Left lung (tissue), 10 donors: ENCODE data around the gene TLK2. TPM values are rescaled to one million over a fixed set of nuclear protein-coding genes. Genes with fewer than 3 reads are reported as not detected.
A peak's percentile ranks its signal among the peaks of the same experiment; 100 is the strongest.
"Not testable (repeated sequence)": the region's sequence is repeated elsewhere in the genome, so short reads cannot be mapped to it uniquely, and the experiment has no call there.

Source experiments
- ATAC-seq: fragments of 200-7000 bp; cut with Tn5 transposase; one replicate; pipeline ENCODE4 v1.9.1; 2020; ENCODE audit warnings: moderate library complexity
- DNase-seq, 4 donors: peaks; one replicate each; pipeline ENCODE4 v3.0.0-alpha.2; 2013 to 2020
- H3K27ac ChIP-seq, 2 donors: fragments of 200-600 bp; sonication (generic) in 1 of 2; one replicate each; pipeline versions ENCODE4 v1.5.0 to v1.8.0; 2020 to 2021
- H3K27me3 ChIP-seq, 2 donors: fragments of 200-600 bp; sonication (generic) in 1 of 2; one replicate each; pipeline versions ENCODE4 v1.5.0 to v1.8.0; 2020 to 2021
- H3K36me3 ChIP-seq, 2 donors: fragments of 200-600 bp; sonication (generic) in 1 of 2; one replicate each; pipeline versions ENCODE4 v1.5.0 to v1.8.0; 2020 to 2021
- H3K4me1 ChIP-seq, 2 donors: fragments of 200-600 bp; one replicate each; pipeline ENCODE4 v1.8.0; 2021
- H3K4me3 ChIP-seq, 2 donors: fragments of 200-600 bp; sonication (generic) in 1 of 2; one replicate each; pipeline versions ENCODE4 v1.5.0 to v1.8.0; 2020 to 2021; ENCODE audit warnings: mild to moderate bottlenecking in 1 of 2
- H3K9me3 ChIP-seq, 2 donors: fragments of 200-600 bp; sonication (generic) in 1 of 2; one replicate each; pipeline versions ENCODE4 v1.5.0 to v1.8.0; 2020 to 2021
- CTCF ChIP-seq, 2 donors: fragments of 200-600 bp; sonication (generic) in 1 of 2; IDR thresholded peaks; one replicate each; pipeline versions ENCODE4 v1.5.0 to v1.8.0; 2021; ENCODE audit warnings: antibody characterized with exemption in 2 of 2
- intact Hi-C, 2 donors: fragments of 100-400 bp; cut with DNase I; formaldehyde crosslinking; loops; one replicate each; pipeline versions ENCODE4 v1.11.2 to v1.14.2; 2022
- polyA plus RNA-seq, 6 donors: library from polyadenylated mRNA; unstranded; fragments of 120-200 nt; gene quantifications; one replicate each; pipeline ENCODE4 v1.2.1, GENCODE V29; 2013; ENCODE audit not compliant: insufficient read length in 6 of 6
- total RNA-seq, 2 donors: library from RNA; stranded (reverse); fragmentation: NEBNext Ultra II Directional; extraction: Animal tissue kit (Norgen Biotek cat#: 25700); gene quantifications; one replicate each; pipeline ENCODE4 v1.2.1, GENCODE V29; 2021
- donor health status: DM: no; HTN: yes; CAD: no.
- donor health status: DM: no; HTN: no; CAD: no.

Gene TLK2
- total and polyA plus RNA-seq, 8 donors: 32.2 to 75.0 (median 69.1) TPM

DNA sequence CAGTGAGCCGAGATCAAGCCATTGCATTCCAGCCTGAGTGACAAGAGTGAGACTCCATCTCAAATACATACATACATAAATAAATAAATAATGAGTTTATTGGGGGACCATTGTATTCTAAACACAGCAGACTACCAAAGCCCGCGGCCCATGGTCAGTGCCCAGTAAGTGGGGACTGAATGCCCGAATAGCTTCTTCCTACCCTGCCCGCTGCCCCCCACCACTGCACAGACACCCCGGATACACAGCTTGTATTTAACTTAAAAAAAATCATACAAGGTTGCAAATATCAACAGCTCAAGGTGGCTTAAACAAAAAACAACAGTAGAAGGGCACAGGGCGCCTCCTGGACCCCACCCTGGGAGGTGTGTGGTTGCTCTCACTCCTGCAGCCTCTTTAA lies 22.6 kb upstream of the TLK2 start:
- no peaks in the 10 kb centered on the region for H3K36me3 ChIP-seq
- H3K27me3 ChIP-seq: no peaks in the 10 kb centered on the region
- DNase-seq (no peak), ATAC-seq (no peak)
- intact Hi-C loops: no loop called here
- no peaks in the 10 kb centered on the region for H3K9me3 ChIP-seq
- H3K4me1 ChIP-seq: no peaks in the 10 kb centered on the region
- H3K4me3 ChIP-seq: no peak overlapping the region
- TF ChIP-seq CTCF (IDR thresholded peaks at IDR 0.05): no peak
- no peak overlapping the region for H3K27ac ChIP-seq

- H3K9me3 ChIP-seq, H3K27ac ChIP-seq, H3K27me3 ChIP-seq, ATAC-seq, H3K4me3 ChIP-seq, H3K36me3 ChIP-seq, DNase-seq, H3K4me1 ChIP-seq, intact Hi-C loops: not testable (repeated sequence)
Observed at GRCh38 chr17:62458483-62458882, 20.1 kb upstream of the TLK2 start.

DNA sequence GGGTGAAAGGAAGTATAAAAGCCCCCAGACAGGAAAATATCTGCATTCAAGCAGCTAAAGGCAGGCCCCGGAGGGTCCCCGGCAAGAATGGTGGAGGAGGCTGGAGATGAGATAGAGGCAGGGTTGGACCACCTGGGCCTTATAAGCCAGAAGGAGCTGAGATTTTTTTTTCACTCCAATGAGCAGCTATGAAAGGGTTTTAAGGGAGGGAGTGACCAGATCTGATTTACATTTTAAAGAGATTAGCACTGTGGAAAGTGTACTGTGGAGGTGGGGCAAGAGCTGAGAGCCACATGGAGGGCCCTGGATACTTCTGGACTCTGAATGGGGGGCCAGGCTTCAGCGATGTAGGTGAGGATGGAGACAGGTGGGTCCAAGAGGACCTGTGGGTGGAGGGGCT lies 14.2 kb upstream of the TLK2 start:
- H3K27me3 ChIP-seq, H3K9me3 ChIP-seq, ATAC-seq, intact Hi-C loops, H3K27ac ChIP-seq, H3K36me3 ChIP-seq, H3K4me3 ChIP-seq, DNase-seq, H3K4me1 ChIP-seq: not testable (repeated sequence)

GRCh38 chr17:62465271-62465670 lies 13.4 kb upstream of the TLK2 start:
- H3K9me3 ChIP-seq, ATAC-seq, intact Hi-C loops, DNase-seq, H3K27me3 ChIP-seq, H3K4me3 ChIP-seq, H3K27ac ChIP-seq, H3K36me3 ChIP-seq, H3K4me1 ChIP-seq: not testable (repeated sequence)

DNA sequence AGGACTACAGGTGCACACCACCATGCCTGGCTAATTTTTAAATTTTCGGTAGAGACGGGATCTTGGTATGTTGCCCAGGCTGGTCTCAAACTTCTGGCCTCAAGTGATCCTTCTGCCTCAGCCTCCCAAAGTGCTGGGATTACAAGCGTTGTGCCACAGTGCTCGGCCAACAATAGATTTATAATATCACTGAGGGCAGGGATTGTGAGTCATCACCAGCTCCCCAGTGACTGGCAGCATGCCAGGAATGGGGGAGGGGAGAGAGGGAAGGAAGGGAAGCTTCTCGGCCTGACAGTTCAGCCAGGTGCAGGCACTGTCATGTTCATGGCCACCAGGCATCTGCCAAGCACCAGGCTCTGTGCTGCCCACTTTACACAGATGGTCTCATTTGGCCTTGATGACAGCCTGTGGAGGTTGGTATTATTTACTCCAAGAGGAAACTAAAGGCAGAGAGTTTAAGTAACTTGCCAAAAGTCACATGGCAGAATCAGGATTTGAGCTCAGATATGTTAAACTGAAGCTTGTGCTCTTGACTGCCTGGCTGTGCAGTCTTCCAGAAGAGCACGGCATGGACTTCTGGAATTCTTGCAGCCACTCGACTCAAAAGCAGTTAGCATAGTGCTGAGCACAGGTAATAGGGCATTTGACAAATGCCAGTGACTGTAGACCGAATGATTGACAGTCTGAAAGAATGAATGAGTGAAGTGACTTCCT lies 7.8 kb upstream of the TLK2 start:
- ATAC-seq (peak; percentile 85), DNase-seq (peak in 3 of 4 donors; percentile 22 to 71 (median 34))
- intact Hi-C loops, H3K4me1 ChIP-seq, H3K27me3 ChIP-seq, H3K36me3 ChIP-seq, H3K9me3 ChIP-seq, H3K27ac ChIP-seq, H3K4me3 ChIP-seq: not testable (repeated sequence)

DNA sequence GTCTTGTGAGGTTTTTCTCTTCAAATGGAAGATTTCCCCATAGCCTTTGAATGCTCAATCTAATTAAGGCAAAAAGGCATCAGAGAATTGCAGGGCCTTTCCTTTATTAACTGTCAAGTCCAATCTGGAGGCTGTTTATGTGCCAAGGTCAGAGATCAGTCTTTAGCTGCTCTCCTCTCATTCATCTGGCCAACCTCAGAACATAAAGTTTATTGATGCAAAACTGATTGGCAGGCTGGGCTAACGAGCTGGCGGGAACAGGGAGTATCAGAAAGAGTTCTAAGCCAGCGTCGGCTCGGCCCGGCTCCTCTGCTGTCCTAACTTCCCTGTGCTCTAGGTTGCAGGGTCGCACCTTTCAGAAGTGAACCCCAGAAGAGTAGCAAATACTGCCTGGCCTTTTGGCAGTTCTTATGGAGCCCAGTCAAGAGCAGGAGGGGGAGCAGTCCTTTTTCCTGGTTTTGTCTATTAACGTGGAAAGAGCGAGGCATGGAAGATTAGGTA lies 7.2 kb upstream of the TLK2 start:
- H3K4me1 ChIP-seq, H3K9me3 ChIP-seq, ATAC-seq, intact Hi-C loops, H3K4me3 ChIP-seq, H3K27ac ChIP-seq, DNase-seq, H3K36me3 ChIP-seq, H3K27me3 ChIP-seq: not testable (repeated sequence)

- peaks cover 0 to 14% of the 10 kb centered on the region in 2 donors for H3K4me1 ChIP-seq
- H3K4me3 ChIP-seq, ATAC-seq, H3K27ac ChIP-seq, DNase-seq, H3K9me3 ChIP-seq, intact Hi-C loops, H3K27me3 ChIP-seq, H3K36me3 ChIP-seq: not testable (repeated sequence)
Observed at GRCh38 chr17:62473030-62473982, 5.3 kb upstream of the TLK2 start.

DNA sequence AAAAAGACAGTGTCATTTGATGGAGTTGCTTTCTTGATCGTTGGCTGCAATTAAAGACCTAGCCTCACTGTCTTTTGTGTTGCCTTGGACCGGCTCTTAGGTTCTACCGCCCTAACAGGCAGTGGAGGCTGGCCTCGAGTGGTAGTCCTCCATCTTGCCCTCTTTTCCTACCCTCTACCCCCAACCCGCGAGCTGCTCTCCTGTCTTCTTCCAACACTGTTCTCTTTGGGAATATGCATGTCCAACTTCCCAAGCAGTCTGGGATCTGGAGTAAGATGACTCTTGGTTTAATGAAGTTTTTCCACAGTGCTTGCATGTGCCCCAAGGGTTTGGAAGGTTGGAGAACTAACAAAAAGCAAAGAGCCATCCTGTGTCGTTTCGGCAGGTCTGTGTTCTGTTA lies 1.5 kb upstream of the TLK2 start:
- H3K9me3 ChIP-seq, H3K36me3 ChIP-seq, H3K27me3 ChIP-seq, DNase-seq, intact Hi-C loops, ATAC-seq: not testable (repeated sequence)
- Histone ChIP-seq H3K27ac (peak overlapping the region in 1 of 2 donors; percentile 88), H3K4me3 (peak overlapping the region; percentile 55 to 64), H3K4me1 (peaks cover 3 to 31% of the 10 kb centered on the region in 2 donors)

DNA sequence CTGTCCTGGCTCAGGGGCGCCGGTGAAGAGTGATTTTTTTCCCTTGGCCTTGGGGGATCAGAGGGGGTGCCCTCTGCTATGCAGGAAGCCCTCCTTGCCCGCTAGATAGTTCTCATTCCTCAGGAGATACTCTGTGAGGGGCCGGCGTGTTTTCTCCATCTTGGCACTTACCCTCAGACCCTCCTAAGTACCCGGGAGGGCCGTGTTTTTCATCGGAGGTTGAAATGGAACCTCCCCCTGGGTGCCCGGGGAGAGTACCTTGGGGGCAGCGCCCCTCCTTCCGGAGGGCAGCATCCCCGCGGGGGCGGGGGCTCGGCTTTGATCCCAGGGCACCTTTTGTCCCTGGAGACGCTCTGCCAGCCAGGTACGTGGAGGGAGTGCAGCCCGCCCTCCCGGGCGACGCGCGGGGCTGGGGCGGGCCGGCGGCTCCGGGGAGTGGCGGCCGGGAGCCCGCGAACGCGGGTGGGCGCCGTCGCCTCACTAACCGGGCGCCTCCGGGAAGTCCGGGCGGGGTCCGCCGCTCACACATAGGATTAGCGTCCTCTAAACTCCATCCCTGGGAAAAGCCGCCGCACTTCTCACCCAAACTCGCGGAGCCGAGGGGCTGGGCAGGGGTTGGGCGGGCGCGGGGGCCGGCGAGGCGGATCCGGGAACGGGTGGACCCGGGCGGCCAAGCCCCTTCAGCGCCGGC lies 762 bp upstream of the TLK2 start:
- peak overlapping the region; percentile 55 to 64 for H3K4me3 ChIP-seq
- DNase-seq: peak; percentile 13 to 86 (median 34)
- H3K9me3 ChIP-seq, intact Hi-C loops, H3K27me3 ChIP-seq, H3K36me3 ChIP-seq: not testable (repeated sequence)
- peak overlapping the region; percentile 70 to 88 for H3K27ac ChIP-seq
- H3K4me1 ChIP-seq: peaks cover 3 to 37% of the 10 kb centered on the region in 2 donors
- peak; percentile 29 for ATAC-seq

DNA sequence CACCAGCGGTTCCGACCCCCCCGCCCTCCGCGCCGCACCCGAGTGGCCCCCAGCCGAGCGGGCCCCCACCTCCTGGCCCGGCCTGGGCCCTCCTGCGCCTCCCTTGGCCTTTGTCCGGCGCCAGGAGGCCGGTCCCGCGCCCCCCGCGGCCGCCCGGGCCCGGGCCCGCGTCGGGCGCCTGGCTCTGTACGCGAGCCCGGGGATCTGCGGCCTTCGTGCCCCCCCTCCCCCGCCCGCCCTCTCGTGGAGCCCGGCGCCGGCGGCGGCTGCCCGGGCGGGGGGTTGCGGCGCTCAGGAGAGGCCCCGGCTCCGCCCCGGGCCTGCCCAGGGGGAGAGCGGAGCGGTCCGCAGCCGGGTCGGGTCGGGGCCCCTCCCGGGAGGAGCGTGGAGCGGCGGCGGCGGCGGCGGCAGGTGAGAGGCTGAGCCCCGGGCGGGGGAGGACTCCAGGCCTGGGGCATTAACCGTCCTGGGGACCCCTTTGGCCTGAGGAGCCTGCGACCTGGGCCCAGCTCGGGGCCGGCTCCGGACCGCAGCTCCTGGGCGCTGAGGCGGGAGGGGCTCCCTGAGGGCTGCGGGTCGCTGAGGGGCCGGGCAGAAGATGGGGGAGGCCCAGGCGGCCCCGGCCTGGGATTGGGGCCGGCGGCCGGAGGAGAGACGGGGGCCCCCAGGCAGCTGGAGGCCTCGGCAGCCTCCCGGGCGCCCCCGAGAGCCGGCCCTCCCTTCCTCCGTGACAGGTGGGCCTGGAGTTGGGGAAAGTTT lies 434 bp downstream of the TLK2 start:
- peak overlapping the region; percentile 55 to 64 for H3K4me3 ChIP-seq
- peaks cover 0 to 17% of the 10 kb centered on the region in 2 donors for H3K36me3 ChIP-seq
- DNase-seq (peak in 3 of 4 donors; percentile 13 to 87 (median 26)), ATAC-seq (peak; percentile 47)
- intact Hi-C loops, H3K9me3 ChIP-seq, H3K27me3 ChIP-seq: not testable (repeated sequence)
- peaks cover 3 to 43% of the 10 kb centered on the region in 2 donors for H3K4me1 ChIP-seq
- H3K27ac ChIP-seq: peak overlapping the region; percentile 88 to 91
